MG63 (cell line): ENCODE results near the gene GKN1. TPM values are rescaled to one million over a fixed set of nuclear protein-coding genes. Genes with fewer than 3 reads are reported as not detected.

Experiments
- DNase-seq: peaks from one replicate; pipeline ENCODE4 v3.0.0-alpha.2; 2020
- H3K27me3 ChIP-seq: fragments of 250-450 bp; sonication (Bioruptor Pico); 2 replicates; pipeline ENCODE4 v1.5.1; 2020; ENCODE audit warnings: mild to moderate bottlenecking, moderate library complexity
- H3K36me3 ChIP-seq: fragments of 250-450 bp; sonication (Bioruptor Pico); 2 replicates; pipeline ENCODE4 v1.5.1; 2020; ENCODE audit warnings: mild to moderate bottlenecking, moderate library complexity
- H3K4me3 ChIP-seq: fragments of 250-450 bp; sonication (Bioruptor Pico); 2 replicates; pipeline ENCODE4 v1.5.1; 2020; ENCODE audit warnings: mild to moderate bottlenecking, moderate library complexity
- H3K9me3 ChIP-seq: fragments of 250-450 bp; sonication (Bioruptor Pico); 2 replicates; pipeline ENCODE4 v1.5.1; 2020; ENCODE audit warnings: mild to moderate bottlenecking, moderate library complexity
- total RNA-seq: library from RNA; depleted of rRNA; stranded (reverse); fragments of >200 nt; shearing (Covaris generic); gene quantifications from 2 replicates; pipeline ENCODE4 v1.2.3, GENCODE V29; 2014; ENCODE audit warnings: low replicate concordance; rRNA removed

The GKN1 gene
- not detected in 2 replicates for total RNA-seq

- Histone ChIP-seq H3K36me3 (no peaks in the 10 kb centered on the region), H3K9me3 (no peaks in the 10 kb centered on the region), H3K27me3 (no peaks in the 10 kb centered on the region), H3K4me3 (no peak within 1 kb of the TSS)
- no peak for DNase-seq
Measured at GRCh38 chr2:68974251-68974650, at the start of gene GKN1. GKN1 (plus strand) TSS chr2:68974636; CDS start chr2:68974678, 42 bp downstream.

GRCh38 chr2:68925295-68925896 is 49.0 kb upstream of the GKN1 start:
- no peak for DNase-seq
- Histone ChIP-seq H3K27me3 (no peaks in the 10 kb centered on the region), H3K4me3 (no peak overlapping the region), H3K36me3 (no peaks in the 10 kb centered on the region), H3K9me3 (no peaks in the 10 kb centered on the region)

- Histone ChIP-seq H3K9me3 (no peaks in the 10 kb centered on the region), H3K4me3 (no peak overlapping the region), H3K36me3 (no peaks in the 10 kb centered on the region), H3K27me3 (no peaks in the 10 kb centered on the region)
- DNase-seq: no peak
Measured at GRCh38 chr2:68926796-68927195, 47.6 kb upstream of the GKN1 start.

GRCh38 chr2:68931149-68931711 is 43.2 kb upstream of the GKN1 start:
- Histone ChIP-seq H3K36me3 (no peaks in the 10 kb centered on the region), H3K4me3 (no peak overlapping the region), H3K9me3 (no peaks in the 10 kb centered on the region), H3K27me3 (no peaks in the 10 kb centered on the region)
- DNase-seq: no peak

- Histone ChIP-seq H3K4me3 (no peak overlapping the region), H3K36me3 (no peaks in the 10 kb centered on the region), H3K27me3 (no peaks in the 10 kb centered on the region), H3K9me3 (no peaks in the 10 kb centered on the region)
- DNase-seq: no peak
Measured at GRCh38 chr2:68931799-68932198, 42.6 kb upstream of the GKN1 start.

- H3K27me3 ChIP-seq: no peaks in the 10 kb centered on the region
- no peak overlapping the region for H3K4me3 ChIP-seq
- no peaks in the 10 kb centered on the region for H3K36me3 ChIP-seq
- H3K9me3 ChIP-seq: no peaks in the 10 kb centered on the region
- DNase-seq: no peak
Measured at GRCh38 chr2:68932402-68932801, 42.0 kb upstream of the GKN1 start.

- Histone ChIP-seq H3K27me3 (no peaks in the 10 kb centered on the region), H3K9me3 (no peaks in the 10 kb centered on the region), H3K36me3 (no peaks in the 10 kb centered on the region), H3K4me3 (no peak overlapping the region)
- DNase-seq: no peak
Measured at GRCh38 chr2:68934021-68934420, 40.4 kb upstream of the GKN1 start.

GRCh38 chr2:68935471-68935870 is 39.0 kb upstream of the GKN1 start:
- Histone ChIP-seq H3K4me3 (no peak overlapping the region), H3K9me3 (no peaks in the 10 kb centered on the region), H3K27me3 (no peaks in the 10 kb centered on the region), H3K36me3 (no peaks in the 10 kb centered on the region)
- no peak for DNase-seq

- Histone ChIP-seq H3K36me3 (no peaks in the 10 kb centered on the region), H3K9me3 (no peaks in the 10 kb centered on the region), H3K4me3 (no peak overlapping the region), H3K27me3 (no peaks in the 10 kb centered on the region)
- DNase-seq: peak; percentile 61
Measured at GRCh38 chr2:68936427-68936826, 38.0 kb upstream of the GKN1 start.

- Histone ChIP-seq H3K4me3 (no peak overlapping the region), H3K9me3 (no peaks in the 10 kb centered on the region), H3K36me3 (no peaks in the 10 kb centered on the region), H3K27me3 (no peaks in the 10 kb centered on the region)
- DNase-seq: peak; percentile 41
Measured at GRCh38 chr2:68936889-68937288, 37.5 kb upstream of the GKN1 start.

GRCh38 chr2:68937346-68938055 is 36.9 kb upstream of the GKN1 start:
- H3K36me3 ChIP-seq: no peaks in the 10 kb centered on the region
- H3K9me3 ChIP-seq: 0 out of 2 replicates have a peak, but pooled peaks cover 4% of the 10 kb centered on the region
- H3K27me3 ChIP-seq: no peaks in the 10 kb centered on the region
- H3K4me3 ChIP-seq: no peak overlapping the region
- DNase-seq: peak; percentile 17

- no peaks in the 10 kb centered on the region for H3K36me3 ChIP-seq
- peaks cover 4% of the 10 kb centered on the region; the same call in 1 of the 2 replicates for H3K9me3 ChIP-seq
- no peak for DNase-seq
- no peaks in the 10 kb centered on the region for H3K27me3 ChIP-seq
- H3K4me3 ChIP-seq: no peak overlapping the region
Measured at GRCh38 chr2:68938938-68939337, 35.5 kb upstream of the GKN1 start.

- Histone ChIP-seq H3K4me3 (no peak overlapping the region), H3K36me3 (no peaks in the 10 kb centered on the region), H3K27me3 (no peaks in the 10 kb centered on the region), H3K9me3 (peaks cover 4% of the 10 kb centered on the region; the same call in 1 of the 2 replicates)
- no peak for DNase-seq
Measured at GRCh38 chr2:68939962-68940361, 34.5 kb upstream of the GKN1 start.

GRCh38 chr2:68940369-68940768 is 34.1 kb upstream of the GKN1 start:
- H3K4me3 ChIP-seq: no peak overlapping the region

GRCh38 chr2:68942827-68943226 is 31.6 kb upstream of the GKN1 start:
- no peak for DNase-seq
- Histone ChIP-seq H3K4me3 (no peak overlapping the region), H3K36me3 (no peaks in the 10 kb centered on the region)

More at GRCh38 chr2:68940369-68940768, 34.1 kb upstream of the GKN1 start:
- DNase-seq: no peak
- H3K36me3 ChIP-seq: no peaks in the 10 kb centered on the region
- no peaks in the 10 kb centered on the region for H3K27me3 ChIP-seq
- peaks cover 4% of the 10 kb centered on the region; the same call in 1 of the 2 replicates for H3K9me3 ChIP-seq

GRCh38 chr2:68943581-68944568 is 30.6 kb upstream of the GKN1 start:
- H3K4me3 ChIP-seq: no peak overlapping the region
- no peaks in the 10 kb centered on the region for H3K36me3 ChIP-seq
- peaks cover 4% of the 10 kb centered on the region; the same call in 1 of the 2 replicates for H3K9me3 ChIP-seq
- DNase-seq: peak; percentile 44
- H3K27me3 ChIP-seq: no peaks in the 10 kb centered on the region

More at GRCh38 chr2:68942827-68943226, 31.6 kb upstream of the GKN1 start:
- no peaks in the 10 kb centered on the region for H3K27me3 ChIP-seq
- peaks cover 4% of the 10 kb centered on the region; the same call in 1 of the 2 replicates for H3K9me3 ChIP-seq
